ENCODE data around the gene TBC1D14. TPM values are rescaled to one million over a fixed set of nuclear protein-coding genes. Genes with fewer than 3 reads are reported as not detected.

Gene TBC1D14
- total RNA-seq, 1 donor from 2014 or later = 103 TPM

DNA sequence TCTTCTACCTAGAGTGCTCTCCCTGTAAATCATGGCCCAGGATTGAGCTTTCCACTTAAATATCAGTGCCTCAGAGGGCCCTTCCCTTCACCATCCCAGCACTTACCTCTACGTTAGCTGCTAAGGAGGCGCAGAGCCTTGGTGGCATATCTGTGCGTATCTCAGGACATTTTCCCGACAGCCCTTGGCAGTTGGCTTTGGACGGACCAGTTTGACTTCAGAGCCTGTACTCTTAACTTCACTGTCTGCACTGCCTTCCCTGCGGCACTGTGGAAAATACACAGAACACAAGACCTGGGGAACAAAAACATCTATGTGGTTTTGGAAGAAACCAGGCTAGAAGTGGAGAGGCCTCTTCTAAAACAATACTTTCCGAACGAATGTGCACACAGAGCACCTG lies 135.9 kb downstream of the TBC1D14 start:
- H3K27me3 ChIP-seq (ENCODE audit: control insufficient read depth, insufficient read depth, low read length) = no peaks in the 10 kb centered on the region
- DNase-seq (ENCODE audit: low read depth) (no peak), FAIRE-seq (no peak)
- TF ChIP-seq, protein P1, sequence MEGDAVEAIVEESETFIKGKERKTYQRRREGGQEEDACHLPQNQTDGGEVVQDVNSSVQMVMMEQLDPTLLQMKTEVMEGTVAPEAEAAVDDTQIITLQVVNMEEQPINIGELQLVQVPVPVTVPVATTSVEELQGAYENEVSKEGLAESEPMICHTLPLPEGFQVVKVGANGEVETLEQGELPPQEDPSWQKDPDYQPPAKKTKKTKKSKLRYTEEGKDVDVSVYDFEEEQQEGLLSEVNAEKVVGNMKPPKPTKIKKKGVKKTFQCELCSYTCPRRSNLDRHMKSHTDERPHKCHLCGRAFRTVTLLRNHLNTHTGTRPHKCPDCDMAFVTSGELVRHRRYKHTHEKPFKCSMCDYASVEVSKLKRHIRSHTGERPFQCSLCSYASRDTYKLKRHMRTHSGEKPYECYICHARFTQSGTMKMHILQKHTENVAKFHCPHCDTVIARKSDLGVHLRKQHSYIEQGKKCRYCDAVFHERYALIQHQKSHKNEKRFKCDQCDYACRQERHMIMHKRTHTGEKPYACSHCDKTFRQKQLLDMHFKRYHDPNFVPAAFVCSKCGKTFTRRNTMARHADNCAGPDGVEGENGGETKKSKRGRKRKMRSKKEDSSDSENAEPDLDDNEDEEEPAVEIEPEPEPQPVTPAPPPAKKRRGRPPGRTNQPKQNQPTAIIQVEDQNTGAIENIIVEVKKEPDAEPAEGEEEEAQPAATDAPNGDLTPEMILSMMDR (IDR thresholded peaks at IDR 0.05; ENCODE audit: insufficient read depth, low read length, severe bottlenecking) = no peak
- no peak overlapping the region for H3K4me3 ChIP-seq (ENCODE audit: low read depth, low read length)
- peaks cover 4% of the 10 kb centered on the region for H3K36me3 ChIP-seq (ENCODE audit: control insufficient read depth, insufficient read depth, low read length)

DNA sequence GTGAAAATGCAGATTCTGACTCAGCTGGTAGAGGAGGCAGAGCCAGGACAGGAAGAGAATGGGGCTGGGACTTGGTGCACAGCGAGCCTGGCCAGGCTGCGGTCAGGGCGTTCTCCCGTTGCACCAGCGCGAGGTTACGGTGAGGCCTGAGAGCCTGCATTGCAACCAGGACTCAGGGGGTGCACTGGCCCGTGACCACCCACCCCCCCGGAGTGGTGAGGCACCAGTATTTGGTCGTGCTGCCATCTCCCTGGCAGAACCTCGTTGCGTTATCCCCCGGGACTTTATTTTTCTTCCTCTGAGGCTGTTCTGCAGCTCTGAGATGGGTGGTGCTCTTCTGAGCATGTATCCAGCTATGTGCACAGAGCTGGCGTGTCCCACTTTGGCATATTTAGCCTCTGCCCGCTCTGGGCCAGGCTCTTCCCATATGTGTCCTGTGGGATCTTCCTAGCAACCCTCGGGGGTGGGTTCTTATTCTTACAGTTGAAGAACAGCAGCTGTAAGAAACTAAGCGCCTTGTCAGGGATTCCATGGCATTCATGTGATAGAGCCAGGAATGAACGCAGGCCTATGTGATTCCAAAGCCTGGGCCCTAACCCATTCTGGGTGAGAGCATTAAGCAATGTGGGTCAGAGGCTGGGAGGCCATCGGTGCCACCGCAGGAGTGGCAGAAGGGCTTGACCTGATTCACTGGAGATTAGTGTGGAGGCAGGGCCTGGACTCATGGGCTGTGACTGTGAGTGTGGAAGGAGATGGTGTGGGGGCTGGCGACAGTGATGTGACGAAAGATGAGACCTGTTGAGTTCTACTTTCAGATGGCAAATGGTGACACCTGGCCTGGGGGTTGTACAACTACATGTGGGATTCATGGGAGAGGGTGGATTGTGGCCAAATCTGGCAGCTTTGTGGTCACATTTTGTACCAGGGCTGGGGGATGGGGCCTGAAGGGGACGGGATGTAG lies 136.6 kb downstream of the TBC1D14 start:
- FAIRE-seq (peak; percentile 13), DNase-seq (ENCODE audit: low read depth) (no peak)
- no peak overlapping the region for H3K4me3 ChIP-seq (ENCODE audit: low read depth, low read length)
- H3K36me3 ChIP-seq (ENCODE audit: control insufficient read depth, insufficient read depth, low read length) = peaks cover 6% of the 10 kb centered on the region
- no peaks in the 10 kb centered on the region for H3K27me3 ChIP-seq (ENCODE audit: control insufficient read depth, insufficient read depth, low read length)
- TF ChIP-seq, protein P1 (IDR thresholded peaks at IDR 0.05; ENCODE audit: insufficient read depth, low read length, severe bottlenecking) = no peak

DNA sequence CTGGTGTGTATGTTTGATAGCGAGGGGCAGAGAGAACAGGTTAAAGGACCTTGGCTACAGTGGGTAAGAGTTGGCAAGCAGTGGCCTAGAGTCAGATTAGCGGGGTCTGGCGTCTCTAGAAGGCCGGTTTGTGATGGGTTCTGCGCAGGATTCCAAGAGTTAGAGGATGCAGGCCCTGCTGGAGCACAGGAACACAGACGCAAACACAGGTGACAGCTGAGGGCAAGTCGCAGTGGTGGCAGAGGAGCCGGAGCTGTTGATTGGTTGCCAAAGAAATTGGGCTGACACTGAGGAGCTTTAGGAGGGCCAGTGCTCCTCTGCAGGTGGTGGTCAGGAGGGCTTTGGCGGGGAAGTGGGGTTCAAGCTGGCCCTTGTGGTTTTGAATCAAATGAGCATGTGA lies 137.3 kb downstream of the TBC1D14 start:
- FAIRE-seq (no peak), DNase-seq (ENCODE audit: low read depth) (no peak)
- TF ChIP-seq, protein P1 (IDR thresholded peaks at IDR 0.05; ENCODE audit: insufficient read depth, low read length, severe bottlenecking) = no peak
- Histone ChIP-seq H3K27me3 (ENCODE audit: control insufficient read depth, insufficient read depth, low read length) (no peaks in the 10 kb centered on the region), H3K36me3 (ENCODE audit: control insufficient read depth, insufficient read depth, low read length) (peaks cover 6% of the 10 kb centered on the region), H3K4me3 (ENCODE audit: low read depth, low read length) (no peak overlapping the region)

DNA sequence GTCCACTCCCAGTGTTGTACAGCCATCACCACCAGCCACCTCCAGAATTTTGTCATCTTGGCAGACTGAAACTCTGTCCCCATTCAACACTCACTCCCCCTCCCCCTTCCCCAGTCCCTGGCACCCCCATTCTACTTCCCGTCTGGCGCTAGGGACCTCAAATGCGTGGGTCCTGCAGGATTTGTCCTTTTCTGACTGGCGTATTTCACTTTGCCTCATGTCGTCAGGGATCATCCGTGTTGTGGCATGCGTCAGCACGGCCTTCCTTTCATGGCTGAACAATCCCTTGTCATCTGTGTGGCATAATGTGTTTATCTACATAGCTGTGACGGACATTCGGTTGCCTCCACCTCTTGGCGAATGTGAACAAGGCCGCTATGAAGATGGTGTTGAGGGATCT lies 139.0 kb downstream of the TBC1D14 start:
- FAIRE-seq (no peak), DNase-seq (ENCODE audit: low read depth) (no peak)
- Histone ChIP-seq H3K36me3 (ENCODE audit: control insufficient read depth, insufficient read depth, low read length) (peaks cover 8% of the 10 kb centered on the region), H3K27me3 (ENCODE audit: control insufficient read depth, insufficient read depth, low read length) (no peaks in the 10 kb centered on the region), H3K4me3 (ENCODE audit: low read depth, low read length) (no peak overlapping the region)
- TF ChIP-seq, protein P1 (IDR thresholded peaks at IDR 0.05; ENCODE audit: insufficient read depth, low read length, severe bottlenecking) = no peak

DNA sequence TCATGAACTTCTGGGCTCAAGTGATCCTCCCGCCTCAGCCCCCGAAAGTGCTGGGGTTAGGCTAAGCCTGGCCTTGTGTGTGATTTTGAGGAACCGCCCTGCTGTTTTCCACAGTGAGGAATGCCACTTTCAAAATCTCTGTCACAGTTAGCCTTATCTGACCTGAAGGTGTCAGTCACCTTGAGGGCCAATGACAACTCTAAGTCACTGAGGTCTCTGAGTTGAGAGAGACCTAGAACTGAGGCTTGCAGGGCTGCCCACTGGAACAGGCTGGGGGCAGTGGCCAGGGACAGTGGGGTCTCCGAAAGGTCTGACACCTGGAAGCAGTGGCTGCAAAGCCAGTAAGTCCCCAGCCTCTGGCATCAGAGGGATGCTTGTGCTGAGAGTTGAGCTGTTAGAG lies 139.7 kb downstream of the TBC1D14 start:
- peaks cover 8% of the 10 kb centered on the region for H3K36me3 ChIP-seq (ENCODE audit: control insufficient read depth, insufficient read depth, low read length)

More for the DNA sequence above, 139.7 kb downstream of the TBC1D14 start:
- Histone ChIP-seq H3K4me3 (ENCODE audit: low read depth, low read length) (no peak overlapping the region), H3K27me3 (ENCODE audit: control insufficient read depth, insufficient read depth, low read length) (no peaks in the 10 kb centered on the region)
- FAIRE-seq (no peak), DNase-seq (ENCODE audit: low read depth) (no peak)
- TF ChIP-seq, protein P1 (IDR thresholded peaks at IDR 0.05; ENCODE audit: insufficient read depth, low read length, severe bottlenecking) = no peak
